ENCODE results near the gene RTN4R. TPM values are rescaled to one million over a fixed set of nuclear protein-coding genes. Genes with fewer than 3 reads are reported as not detected.
A peak's percentile ranks its signal among the peaks of the same experiment; 100 is the strongest.

Gene RTN4R
- total and polyA plus RNA-seq, 2 of the 8 experiments (the other 6 are each of a cell fraction or from before 2014, with no cell fraction given), result 21.8 to 41.3 TPM

GRCh38 chr22:20258584-20259326 lies 9.4 kb downstream of the RTN4R start:
- H2BK15ac ChIP-seq (ENCODE audit: low read length), result no peak overlapping the region
- H3K23me2 ChIP-seq (ENCODE audit: low read depth, low read length), result no peaks in the 10 kb centered on the region
- no peak overlapping the region for H3K4ac ChIP-seq (replicated peaks; ENCODE audit: insufficient read length, low read depth, low read length)
- H4K91ac ChIP-seq (replicated peaks; ENCODE audit: insufficient read length, low read length), result no peak overlapping the region
- ChIA-PET CTCF (ENCODE audit: partially characterized antibody) (interaction anchor here (0.5 to 3.8 kb wide), 19 partner anchors 8 to 837 kb away, joined by 3 to 31 read pairs (median 5); no protein-coding TSS in a partner anchor), POLR2A (ENCODE audit: partially characterized antibody) (interaction anchor here (0.9 to 1.5 kb wide), 2 partner anchors 107 to 133 kb away, joined by 3 read pairs; no protein-coding TSS in a partner anchor)
- H3K9me3 ChIP-seq (ENCODE audit: insufficient read depth in 2 of 2, low read depth in 1 of 2, low read length in 1 of 2), result no peaks in the 10 kb centered on the region
- H3K9ac ChIP-seq (replicated peaks in 1 of 4; ENCODE audit: extremely low read depth in 1 of 4, low read depth in 3 of 4, low read length in 3 of 4), result no peak overlapping the region
- no peak overlapping the region for H3K27ac ChIP-seq (ENCODE audit: low read depth, low read length)
- no peaks in the 10 kb centered on the region for H3K4me1 ChIP-seq (replicated peaks in 1 of 4; ENCODE audit: control insufficient read depth in 3 of 4, insufficient read depth in 4 of 4, low read length in 3 of 4)
- no peak overlapping the region for H3K18ac ChIP-seq (ENCODE audit: extremely low read depth, low read length)
- H4K8ac ChIP-seq (ENCODE audit: extremely low read depth, insufficient read depth, low read length), result no peak overlapping the region
- no peak overlapping the region for H2BK120ac ChIP-seq (replicated peaks; ENCODE audit: low read depth, low read length)
- peaks cover 7 to 14% of the 10 kb centered on the region in 2 experiments for H4K20me1 ChIP-seq (replicated peaks in 1 of 2; ENCODE audit: control insufficient read depth in 1 of 2, insufficient read depth in 2 of 2, low read length in 2 of 2)
- H3K79me2 ChIP-seq (ENCODE audit: control insufficient read depth in 1 of 2, insufficient read depth in 2 of 2, low read length in 2 of 2), result peaks cover 0 to 2% of the 10 kb centered on the region in 2 experiments; a peak in 1 of 4 replicates
- H2AK5ac ChIP-seq (ENCODE audit: low read depth, low read length), result no peak overlapping the region; the same call in 1 of the 2 replicates
- no peak overlapping the region for H2BK5ac ChIP-seq (ENCODE audit: low read depth, low read length)
- H3K23ac ChIP-seq (ENCODE audit: insufficient read length), result no peak overlapping the region
- no peaks in the 10 kb centered on the region for H3K27me3 ChIP-seq (replicated peaks in 1 of 4; ENCODE audit: control insufficient read depth in 3 of 4, extremely low read depth in 1 of 4, insufficient read depth in 3 of 4, low read length in 3 of 4)
- no peak overlapping the region for H3K4me3 ChIP-seq (ENCODE audit: extremely low read depth in 1 of 4, insufficient read depth in 2 of 4, low read depth in 3 of 4, low read length in 4 of 4)
- DNase-seq (ENCODE audit: low read depth in 1 of 2, low spot score in 2 of 2) (no peak), FAIRE-seq (no peak)
- H3K4me2 ChIP-seq (ENCODE audit: insufficient read depth in 1 of 2, low read depth in 2 of 2, low read length in 2 of 2), result no peak overlapping the region
- H4K5ac ChIP-seq (ENCODE audit: insufficient read length, low read depth, low read length), result no peak overlapping the region
- no peak for TF ChIP-seq SP2 (IDR thresholded peaks at IDR 0.05; ENCODE audit: low read length)
- TF ChIP-seq BACH1 (IDR thresholded peaks at IDR 0.05; ENCODE audit: low read length), result no peak
- peak; percentile 43 to 69 (median 52) for TF ChIP-seq CTCF (IDR thresholded peaks at IDR 0.05; ENCODE audit: control extremely low read depth in 1 of 3, insufficient read depth in 1 of 3, low read depth in 1 of 3, low read length in 3 of 3)
- TF ChIP-seq RAD21 (IDR thresholded peaks at IDR 0.05 in 1 of 2, conservative IDR thresholded peaks at IDR 0.05 in 1 of 2; ENCODE audit: low read depth in 2 of 2, low read length in 2 of 2), result peak in 1 of 2 experiments; percentile 40; a peak in 2 of 4 replicates
- H3K79me1 ChIP-seq (ENCODE audit: low read depth, low read length), result peaks cover 7% of the 10 kb centered on the region
- WGBS, 2 experiments (ENCODE audit: extremely low coverage in 1 of 2, insufficient coverage in 1 of 2, insufficient read length in 1 of 2, insufficient replicate concordance in 2 of 2, low coverage in 1 of 2, low lambda C conversion rate in 2 of 2, missing lambda C conversion rate in 1 of 2), result 87% methylated on average over 18 of the region's 18 CpGs; no CpG with 5 or more reads in 1 of the 2 experiments
- H3K14ac ChIP-seq (ENCODE audit: insufficient read length), result no peak overlapping the region
- H2BK12ac ChIP-seq (ENCODE audit: low read depth, low read length), result no peak overlapping the region
- H3K36me3 ChIP-seq (ENCODE audit: control insufficient read depth in 2 of 4, insufficient read depth in 4 of 4, low read length in 3 of 4), result no peaks in the 10 kb centered on the region
- H2AFZ ChIP-seq (ENCODE audit: low read length), result no peak overlapping the region
- H3K56ac ChIP-seq (replicated peaks; ENCODE audit: insufficient read length, low read depth, low read length), result no peak overlapping the region
- H2BK20ac ChIP-seq (ENCODE audit: low read length), result no peak overlapping the region

Data from H1 (cell line).